Measurements from ENCODE around the gene RNF149. TPM values are rescaled to one million over a fixed set of nuclear protein-coding genes. Genes with fewer than 3 reads are reported as not detected.

RNF149 gene
- total RNA-seq, 1 experiment from 2014 or later: 96.8 TPM

DNA sequence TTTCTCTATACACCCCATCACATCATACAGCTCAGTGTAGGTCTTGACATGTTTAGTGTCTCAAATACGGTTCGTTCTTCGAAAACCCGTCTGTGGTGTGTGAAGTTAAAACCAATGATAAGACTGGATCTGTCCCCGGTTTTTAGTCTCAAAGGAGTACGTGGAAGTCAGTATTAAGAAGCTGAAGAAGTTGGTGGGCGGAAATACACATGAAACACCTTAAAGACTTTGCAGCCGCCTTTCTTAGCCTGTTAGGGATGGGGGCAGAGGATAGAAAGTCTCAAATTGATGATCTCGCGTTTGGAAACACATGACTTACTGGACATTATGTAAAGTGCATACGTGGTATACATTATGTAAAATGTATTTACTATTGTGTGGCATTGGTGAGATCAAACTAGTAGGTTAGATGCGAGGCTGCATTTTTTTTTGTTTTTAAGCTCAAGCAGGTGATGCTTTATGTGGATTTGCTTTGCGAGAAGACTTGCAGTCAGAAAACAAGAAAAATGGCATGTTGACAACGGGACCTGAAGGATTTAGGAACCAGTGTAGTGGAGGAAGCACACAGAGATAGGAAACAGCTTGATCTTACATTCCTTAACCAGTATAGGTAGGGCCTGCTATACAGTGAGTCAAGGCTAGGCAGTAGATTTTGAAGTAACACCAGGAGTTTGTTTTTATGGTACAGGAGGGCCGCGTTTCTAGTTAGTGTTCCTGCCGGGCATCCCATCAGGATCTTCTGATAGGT is 54.6 kb downstream of the RNF149 start:
- no peak for DNase-seq
- TF ChIP-seq, protein P1, sequence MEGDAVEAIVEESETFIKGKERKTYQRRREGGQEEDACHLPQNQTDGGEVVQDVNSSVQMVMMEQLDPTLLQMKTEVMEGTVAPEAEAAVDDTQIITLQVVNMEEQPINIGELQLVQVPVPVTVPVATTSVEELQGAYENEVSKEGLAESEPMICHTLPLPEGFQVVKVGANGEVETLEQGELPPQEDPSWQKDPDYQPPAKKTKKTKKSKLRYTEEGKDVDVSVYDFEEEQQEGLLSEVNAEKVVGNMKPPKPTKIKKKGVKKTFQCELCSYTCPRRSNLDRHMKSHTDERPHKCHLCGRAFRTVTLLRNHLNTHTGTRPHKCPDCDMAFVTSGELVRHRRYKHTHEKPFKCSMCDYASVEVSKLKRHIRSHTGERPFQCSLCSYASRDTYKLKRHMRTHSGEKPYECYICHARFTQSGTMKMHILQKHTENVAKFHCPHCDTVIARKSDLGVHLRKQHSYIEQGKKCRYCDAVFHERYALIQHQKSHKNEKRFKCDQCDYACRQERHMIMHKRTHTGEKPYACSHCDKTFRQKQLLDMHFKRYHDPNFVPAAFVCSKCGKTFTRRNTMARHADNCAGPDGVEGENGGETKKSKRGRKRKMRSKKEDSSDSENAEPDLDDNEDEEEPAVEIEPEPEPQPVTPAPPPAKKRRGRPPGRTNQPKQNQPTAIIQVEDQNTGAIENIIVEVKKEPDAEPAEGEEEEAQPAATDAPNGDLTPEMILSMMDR (IDR thresholded peaks at IDR 0.05; ENCODE audit: insufficient read depth in 1 of 2, low read depth in 1 of 2, low read length in 1 of 2, severe bottlenecking in 1 of 2, unreplicated experiment in 1 of 2): no peak
- ChIA-PET POLR2A (interaction anchor here (0.6 to 1.7 kb wide), 2 partner anchors 13 to 251 kb away, joined by 3 to 9 read pairs; no protein-coding TSS in a partner anchor), CTCF (interaction anchor here (0.5 to 0.6 kb wide), 2 partner anchors 46 to 49 kb away, joined by 3 read pairs; no protein-coding TSS in a partner anchor)
- peak overlapping the region; percentile 83 for H3K27ac Mint-ChIP-seq (ENCODE audit: unreplicated experiment)
- no peaks in the 10 kb centered on the region for H3K9me3 ChIP-seq
- H3K4me3 Mint-ChIP-seq (ENCODE audit: unreplicated experiment): peak overlapping the region; percentile 94
- peaks cover 53% of the 10 kb centered on the region for H3K36me3 Mint-ChIP-seq (ENCODE audit: insufficient read depth, unreplicated experiment)
- peak overlapping the region; percentile 66 for H3K4me3 ChIP-seq (ENCODE audit: low read depth, low read length)
- TSS peak; percentile 81 for BruUV-seq (replicated peaks)
- peaks cover 5% of the 10 kb centered on the region for H3K36me3 ChIP-seq (ENCODE audit: control insufficient read depth, insufficient read depth, low read length)
- peaks cover 33% of the 10 kb centered on the region for H3K4me1 Mint-ChIP-seq (ENCODE audit: low read depth, unreplicated experiment)
- no peaks in the 10 kb centered on the region for H3K27me3 Mint-ChIP-seq (ENCODE audit: insufficient read depth, unreplicated experiment)
- intact Hi-C loops (cut with micrococcal nuclease; ENCODE audit: unreplicated experiment): loop anchor here (2.0 kb wide), 2 partner anchors 47 to 241 kb away; no protein-coding TSS in a partner anchor
- H3K4me1 ChIP-seq: peaks cover 24% of the 10 kb centered on the region
- no peaks in the 10 kb centered on the region for H3K27me3 ChIP-seq (replicated peaks; ENCODE audit: control insufficient read depth, insufficient read depth, low read length)
- peaks cover 7% of the 10 kb centered on the region for H3K9me3 Mint-ChIP-seq (ENCODE audit: unreplicated experiment)

DNA sequence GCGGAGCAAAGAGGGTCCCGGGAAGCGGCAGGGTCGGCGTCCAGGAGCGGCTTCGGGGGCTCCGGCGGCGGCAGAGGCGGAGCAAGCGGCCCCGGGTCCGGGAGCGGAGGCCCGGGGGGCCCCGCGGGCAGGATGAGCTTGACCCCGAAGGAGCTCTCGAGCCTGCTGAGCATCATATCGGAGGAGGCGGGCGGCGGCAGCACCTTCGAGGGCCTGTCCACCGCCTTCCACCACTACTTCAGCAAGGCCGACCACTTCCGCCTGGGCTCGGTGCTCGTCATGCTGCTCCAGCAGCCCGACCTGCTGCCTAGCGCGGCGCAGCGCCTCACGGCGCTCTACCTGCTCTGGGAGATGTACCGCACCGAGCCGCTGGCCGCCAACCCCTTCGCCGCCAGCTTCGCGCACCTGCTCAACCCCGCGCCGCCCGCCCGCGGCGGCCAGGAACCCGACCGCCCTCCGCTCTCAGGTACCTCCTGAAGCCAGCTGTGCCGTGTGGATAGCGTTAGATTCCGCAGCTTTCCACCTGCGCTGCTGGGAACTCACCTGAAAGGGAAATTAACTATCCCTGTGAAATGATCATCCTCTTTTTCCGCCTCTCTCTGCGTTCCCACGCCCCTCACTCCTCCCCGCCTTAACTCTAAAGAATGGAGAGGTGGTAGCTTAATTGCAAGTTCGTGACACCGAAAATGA is 55.3 kb downstream of the RNF149 start:
- H3K27me3 ChIP-seq (replicated peaks; ENCODE audit: control insufficient read depth, insufficient read depth, low read length): no peaks in the 10 kb centered on the region
- DNase-seq: peak; percentile 61 to 72
- peaks cover 24% of the 10 kb centered on the region for H3K4me1 ChIP-seq
- TF ChIP-seq, protein P1 (IDR thresholded peaks at IDR 0.05; ENCODE audit: insufficient read depth in 1 of 2, low read depth in 1 of 2, low read length in 1 of 2, severe bottlenecking in 1 of 2, unreplicated experiment in 1 of 2): no peak
- peak overlapping the region; percentile 66 for H3K4me3 ChIP-seq (ENCODE audit: low read depth, low read length)
- Mint-ChIP-seq H3K4me3 (ENCODE audit: unreplicated experiment) (peak overlapping the region; percentile 94), H3K36me3 (ENCODE audit: insufficient read depth, unreplicated experiment) (peaks cover 53% of the 10 kb centered on the region), H3K4me1 (ENCODE audit: low read depth, unreplicated experiment) (peaks cover 40% of the 10 kb centered on the region), H3K9me3 (ENCODE audit: unreplicated experiment) (peaks cover 15% of the 10 kb centered on the region), H3K27ac (ENCODE audit: unreplicated experiment) (peak overlapping the region; percentile 83), H3K27me3 (ENCODE audit: insufficient read depth, unreplicated experiment) (no peaks in the 10 kb centered on the region)
- ChIA-PET POLR2A (interaction anchor here (0.6 to 1.7 kb wide), 5 partner anchors 12 to 251 kb away, joined by 3 to 9 read pairs (median 3); partner anchors contain the start of gene RNF149), CTCF (interaction anchor here (0.5 to 2.3 kb wide), 12 partner anchors 9 to 501 kb away, joined by 3 to 25 read pairs (median 4); no protein-coding TSS in a partner anchor)
- no TSS peak for BruUV-seq (replicated peaks)
- no peaks in the 10 kb centered on the region for H3K9me3 ChIP-seq
- peaks cover 1% of the 10 kb centered on the region; the same call in 1 of the 2 replicates for H3K36me3 ChIP-seq (ENCODE audit: control insufficient read depth, insufficient read depth, low read length)
- intact Hi-C loops (cut with micrococcal nuclease; ENCODE audit: unreplicated experiment): loop anchor here (2.0 kb wide), 2 partner anchors 46 to 240 kb away; no protein-coding TSS in a partner anchor
